M059J (cell line): ENCODE measurements around the gene SH3RF1. TPM values are rescaled to one million over a fixed set of nuclear protein-coding genes. Genes with fewer than 3 reads are reported as not detected.
"Not testable (repeated sequence)": the region's sequence is repeated elsewhere in the genome, so short reads cannot be mapped to it uniquely, and the experiment has no call there.

Source experiments
- DNase-seq: peaks from one replicate; pipeline ENCODE4 v3.0.0-alpha.2; 2012; ENCODE audit warnings: low read depth
- total RNA-seq: library from RNA; depleted of rRNA; stranded (reverse); fragments of >200 nt; shearing (Covaris generic); gene quantifications from 2 replicates; pipeline ENCODE4 v1.2.3, GENCODE V29; 2014

Gene SH3RF1
- total RNA-seq, 1 experiment from 2014 or later = 7.9 TPM

DNA sequence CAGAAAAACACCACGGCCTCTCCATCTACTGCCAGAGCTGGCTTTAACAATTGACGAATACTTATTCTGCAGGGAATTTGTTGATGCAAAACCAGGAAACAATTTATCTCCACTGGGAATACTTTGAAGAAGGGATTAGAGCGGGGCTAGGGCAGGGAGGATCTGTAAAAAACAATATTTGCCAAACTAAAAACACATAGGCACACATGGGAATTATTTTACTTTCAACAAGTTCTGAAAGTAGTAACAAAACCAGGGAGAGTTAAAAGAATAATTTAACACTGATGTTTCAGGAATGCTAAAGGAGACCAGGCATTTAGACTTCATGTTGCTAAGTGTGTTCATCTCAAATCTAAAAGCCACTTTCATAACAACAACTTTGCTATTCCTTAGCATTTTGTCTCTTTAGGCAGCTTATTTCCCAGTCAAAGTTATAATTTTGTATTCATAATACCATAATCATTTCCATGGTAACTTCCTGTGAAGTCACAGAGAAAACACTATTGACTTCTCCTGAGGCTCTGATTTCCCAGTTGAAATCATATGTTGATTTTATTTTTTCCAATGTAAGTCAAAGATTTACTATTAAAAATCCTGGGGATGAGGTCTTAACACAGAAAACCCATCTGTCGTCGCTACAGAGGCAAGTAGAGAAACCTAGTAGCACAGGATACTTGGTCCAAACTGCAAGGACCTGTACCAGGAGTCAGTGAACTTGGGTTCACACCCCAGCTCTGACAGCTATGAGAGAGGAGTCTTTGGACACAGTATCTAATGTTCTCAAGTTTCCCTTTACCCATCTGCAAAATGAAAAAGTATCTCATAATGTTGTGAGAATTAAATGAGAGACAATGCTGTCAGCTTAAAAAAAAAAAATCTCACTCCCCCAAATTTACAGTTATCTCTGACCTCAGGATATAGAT lies 69.3 kb downstream of the SH3RF1 start:
- DNase-seq = no peak

DNA sequence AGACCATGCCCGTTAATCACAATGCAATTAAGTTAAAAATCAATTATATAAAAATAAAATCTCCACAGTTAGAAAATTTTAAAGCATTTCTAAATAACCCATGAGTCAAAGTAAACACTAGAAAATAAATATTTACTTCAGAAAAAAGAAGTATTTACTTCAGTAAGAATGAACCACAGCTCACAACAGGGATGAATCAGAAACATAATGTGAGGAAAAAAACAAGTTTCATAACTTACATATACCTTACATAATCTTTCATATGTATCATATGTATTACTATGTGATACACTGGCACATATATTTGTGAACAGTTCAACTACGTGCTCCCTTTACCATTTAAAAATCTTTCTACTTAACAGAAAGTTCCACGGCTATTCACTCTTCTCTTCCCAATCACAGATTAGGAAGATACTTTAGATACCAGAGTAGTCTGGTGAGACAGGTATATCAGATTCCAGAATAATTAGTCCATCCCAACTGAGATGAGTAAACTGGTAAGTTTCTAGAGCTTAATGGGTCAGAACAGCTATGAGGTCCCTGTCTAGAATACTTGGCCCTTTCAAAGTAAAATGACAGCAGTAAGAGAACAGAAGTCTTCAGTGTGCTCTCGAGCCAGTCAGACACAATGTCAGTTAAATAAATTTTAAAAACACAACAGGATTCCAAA lies 70.3 kb downstream of the SH3RF1 start:
- no peak for DNase-seq

DNA sequence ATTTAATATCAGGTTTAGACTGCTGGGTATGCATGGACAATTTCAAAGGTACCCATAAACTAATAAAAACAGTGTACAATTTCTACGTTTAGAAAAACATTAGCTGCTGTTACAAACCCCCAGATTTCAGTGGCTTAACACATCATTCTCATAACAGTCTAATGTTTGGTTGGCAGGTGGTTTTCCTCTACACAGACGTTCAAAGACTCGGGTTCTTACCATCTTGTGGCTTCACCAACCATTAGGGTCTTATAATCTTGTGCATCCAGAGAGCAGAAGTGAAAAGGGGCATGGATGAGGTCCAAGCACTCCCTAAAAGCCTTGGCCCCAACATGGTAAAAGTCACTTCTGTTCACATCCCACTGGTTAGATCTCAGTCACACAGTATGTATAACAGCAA lies 71.6 kb downstream of the SH3RF1 start:
- no peak for DNase-seq

DNA sequence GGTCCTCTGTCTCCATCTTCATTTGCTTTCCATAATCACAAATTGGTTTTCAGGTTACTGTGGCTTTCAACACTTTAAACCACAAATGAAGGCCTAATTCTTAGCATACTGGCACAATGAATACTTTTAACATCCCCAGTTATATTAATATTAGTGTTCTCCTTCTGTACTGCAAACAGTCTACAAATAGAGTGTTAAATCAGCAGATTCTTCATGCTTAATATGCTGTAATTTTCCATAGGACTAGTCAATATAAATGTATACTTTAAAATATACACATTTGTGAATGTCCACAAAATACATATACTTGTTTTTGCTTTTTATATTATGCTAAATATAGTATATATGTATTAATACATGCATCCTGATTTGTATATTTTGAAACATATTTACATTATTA lies 72.6 kb downstream of the SH3RF1 start:
- no peak for DNase-seq

DNA sequence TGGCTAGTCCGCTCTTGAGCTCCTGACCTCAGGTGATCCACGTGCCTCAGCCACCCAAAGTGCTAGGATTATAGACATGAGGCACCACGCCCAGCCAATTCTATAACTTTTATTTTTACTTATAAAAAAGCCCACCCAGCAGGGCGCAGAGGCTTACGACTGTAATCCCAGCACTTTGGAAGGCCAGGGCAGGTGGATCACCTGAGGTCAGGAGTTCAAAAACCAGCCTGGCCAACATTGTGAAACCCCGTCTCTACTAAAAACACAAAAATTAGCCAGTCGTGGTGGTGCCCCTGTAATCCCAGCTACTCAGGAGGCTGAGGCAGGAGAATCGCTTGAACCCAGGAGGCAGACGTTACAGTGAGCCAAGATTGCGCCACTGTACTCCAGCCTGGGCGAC lies 73.5 kb downstream of the SH3RF1 start:
- not testable (repeated sequence) for DNase-seq

DNA sequence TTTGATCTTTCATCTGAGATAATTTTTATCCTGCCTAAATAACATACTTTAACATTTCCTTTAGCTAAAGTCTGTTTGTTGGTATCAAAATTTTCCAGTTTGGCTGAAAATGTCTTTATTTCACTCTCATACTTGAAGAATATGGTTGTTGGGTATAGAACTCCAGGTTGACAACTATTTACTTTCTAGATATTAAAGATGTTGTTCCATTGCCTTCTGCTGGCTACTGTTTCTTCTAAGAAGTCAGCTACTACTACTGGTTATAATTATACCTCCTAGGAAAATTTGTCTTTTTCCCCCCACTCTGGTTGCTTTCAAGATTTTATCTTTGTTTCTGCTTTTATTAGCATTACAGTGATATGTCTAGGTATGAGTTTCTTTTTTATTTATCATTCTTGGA lies 75.7 kb downstream of the SH3RF1 start:
- DNase-seq = no peak

DNA sequence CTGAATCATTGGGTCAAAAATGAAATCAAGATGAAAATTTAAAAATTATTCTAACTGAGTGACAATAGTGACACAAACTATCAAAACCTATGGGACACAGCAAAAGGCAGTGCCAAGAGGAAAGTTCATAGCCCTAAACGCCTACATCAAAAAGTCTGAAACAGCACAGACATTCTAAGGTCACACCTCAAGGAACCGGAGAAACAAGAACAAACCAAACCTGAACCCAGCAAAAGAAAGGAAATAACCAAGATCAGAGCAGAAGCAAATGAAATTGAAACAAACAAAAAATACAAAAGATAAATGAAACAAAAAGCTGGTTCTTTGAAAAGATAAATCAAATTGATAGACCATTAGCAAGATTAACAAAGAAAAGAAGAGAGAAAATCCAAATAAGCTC lies 80.8 kb downstream of the SH3RF1 start:
- not testable (repeated sequence) for DNase-seq

DNA sequence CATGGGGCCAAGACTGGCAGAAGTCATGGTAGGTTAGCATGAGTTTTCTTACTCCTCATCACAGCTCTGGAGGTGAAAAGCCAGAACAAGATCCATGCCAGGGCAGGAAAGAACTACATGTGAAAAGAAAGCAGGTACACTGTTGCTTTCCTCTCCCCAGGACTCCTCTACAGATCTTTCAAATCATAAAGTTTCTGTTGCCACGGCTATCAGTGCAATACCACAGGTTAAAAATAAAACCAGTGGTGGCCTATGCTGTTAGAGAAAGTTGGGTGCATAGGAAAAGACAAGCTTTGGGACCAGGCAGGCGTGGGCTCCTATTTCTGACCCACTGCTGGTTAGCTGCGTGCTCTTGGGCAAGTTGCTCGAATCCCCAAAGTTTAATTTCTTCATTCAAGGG lies 81.4 kb downstream of the SH3RF1 start:
- no peak for DNase-seq

DNA sequence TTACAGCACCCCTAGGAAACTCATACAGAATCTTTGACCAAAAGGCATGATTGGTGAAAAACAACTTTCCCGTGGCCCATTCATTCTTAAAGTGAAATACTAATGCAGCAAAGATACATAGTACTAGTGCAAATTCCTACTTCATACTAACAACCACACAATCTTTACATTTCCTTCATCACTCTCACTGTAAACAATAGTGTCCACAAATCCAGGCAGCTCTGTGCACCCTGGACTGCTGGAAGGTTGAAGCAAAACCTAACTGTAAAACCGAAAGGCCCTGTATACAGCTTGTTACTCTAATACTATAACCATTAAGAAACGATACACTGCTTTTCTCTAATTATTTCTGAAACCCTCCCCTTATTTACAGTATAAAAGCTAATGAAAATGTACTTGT lies 82.6 kb downstream of the SH3RF1 start:
- DNase-seq = no peak

DNA sequence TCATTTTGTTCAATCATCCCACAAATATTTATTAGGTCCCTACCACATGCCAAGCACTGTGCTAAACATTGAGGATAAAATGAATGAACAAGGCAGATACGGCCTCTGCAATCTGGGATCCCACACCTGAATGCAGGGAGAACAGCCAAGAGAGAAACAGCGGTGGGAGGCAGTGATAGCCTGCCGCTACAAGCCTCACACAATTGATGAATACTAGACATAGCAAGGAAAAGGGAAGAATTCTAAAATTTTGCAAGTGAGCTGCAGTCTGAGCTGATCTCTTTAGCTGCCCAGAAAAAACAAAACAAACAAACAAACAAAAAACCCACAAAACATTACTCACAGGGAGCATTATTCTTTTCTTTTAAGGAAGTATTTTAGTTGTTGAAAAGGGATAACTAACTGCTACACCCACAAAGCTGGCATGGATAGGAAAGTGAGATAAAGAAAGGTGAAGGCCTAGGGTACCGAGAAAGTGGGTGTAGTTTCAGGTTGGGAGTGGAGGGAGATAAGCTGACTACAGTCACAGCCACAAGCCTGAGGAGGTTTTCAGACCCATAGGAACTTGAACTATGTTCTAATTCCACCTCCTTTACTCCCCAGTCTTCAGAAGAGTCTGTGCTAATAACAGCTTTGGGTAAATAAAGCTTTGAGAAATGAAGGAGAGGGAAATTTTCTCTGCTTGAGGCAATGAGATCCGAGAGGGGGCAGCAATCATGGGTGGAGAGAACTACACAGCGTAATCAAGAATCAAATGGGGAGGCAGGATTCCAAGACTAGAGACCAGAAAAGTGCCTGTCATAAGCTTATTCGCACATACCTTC lies 85.4 kb downstream of the SH3RF1 start:
- no peak for DNase-seq

DNA sequence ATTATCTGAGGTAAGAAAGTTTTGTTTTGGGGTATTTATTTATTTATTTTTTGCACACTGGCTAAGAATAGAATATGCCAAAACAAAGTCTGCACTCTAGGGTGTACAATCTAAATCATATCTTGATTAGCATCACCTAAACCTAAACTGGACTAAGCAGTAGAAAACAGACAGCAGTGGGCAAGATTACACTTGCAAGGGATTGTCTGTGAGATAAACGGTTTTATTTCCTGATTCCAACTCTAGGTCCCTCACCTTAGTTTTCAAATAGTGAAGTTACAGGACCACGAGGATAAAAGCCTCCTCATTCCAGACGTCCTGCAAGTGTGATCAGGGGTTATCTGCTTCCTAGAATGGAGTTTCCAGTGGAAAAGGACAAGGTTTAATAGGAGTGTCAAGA lies 86.1 kb downstream of the SH3RF1 start:
- DNase-seq = no peak

DNA sequence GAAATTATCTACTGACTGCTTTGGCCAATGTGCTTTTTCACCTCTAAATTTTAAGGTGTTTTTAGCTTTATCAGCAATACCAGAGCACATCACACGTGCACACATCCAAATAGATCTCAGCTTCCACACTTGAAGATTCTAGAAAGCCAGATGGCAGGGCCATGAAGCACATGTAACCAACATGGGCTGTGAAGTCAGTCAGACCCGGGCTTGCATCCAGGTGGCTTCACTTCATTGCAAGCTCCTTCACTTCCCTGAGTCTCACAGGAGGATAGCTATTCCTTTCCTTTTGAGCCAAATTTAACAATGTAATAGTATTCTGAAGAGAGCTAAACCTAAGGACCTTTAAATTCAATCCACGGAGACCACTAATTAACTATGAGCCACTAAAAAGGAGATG lies 86.5 kb downstream of the SH3RF1 start:
- no peak for DNase-seq

DNA sequence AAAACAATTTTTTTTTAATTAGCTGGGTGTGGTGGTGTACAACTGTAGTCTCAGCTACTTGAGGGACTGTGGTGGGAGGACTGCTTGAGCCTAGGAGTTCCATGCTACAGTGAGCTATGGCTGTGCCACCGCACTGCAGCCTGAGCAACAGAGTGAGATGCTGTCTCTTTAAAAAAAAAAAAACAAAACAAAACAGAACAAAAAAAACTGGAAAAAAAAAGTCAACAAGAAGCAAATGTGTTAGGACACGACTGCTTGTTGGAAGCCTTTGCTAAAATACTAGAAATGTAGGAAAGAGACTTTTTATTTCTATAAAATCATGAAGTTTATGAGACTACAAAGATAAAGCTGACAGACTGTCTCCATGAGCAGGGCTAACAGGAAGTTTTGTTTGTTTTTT lies 87.2 kb downstream of the SH3RF1 start:
- no peak for DNase-seq

DNA sequence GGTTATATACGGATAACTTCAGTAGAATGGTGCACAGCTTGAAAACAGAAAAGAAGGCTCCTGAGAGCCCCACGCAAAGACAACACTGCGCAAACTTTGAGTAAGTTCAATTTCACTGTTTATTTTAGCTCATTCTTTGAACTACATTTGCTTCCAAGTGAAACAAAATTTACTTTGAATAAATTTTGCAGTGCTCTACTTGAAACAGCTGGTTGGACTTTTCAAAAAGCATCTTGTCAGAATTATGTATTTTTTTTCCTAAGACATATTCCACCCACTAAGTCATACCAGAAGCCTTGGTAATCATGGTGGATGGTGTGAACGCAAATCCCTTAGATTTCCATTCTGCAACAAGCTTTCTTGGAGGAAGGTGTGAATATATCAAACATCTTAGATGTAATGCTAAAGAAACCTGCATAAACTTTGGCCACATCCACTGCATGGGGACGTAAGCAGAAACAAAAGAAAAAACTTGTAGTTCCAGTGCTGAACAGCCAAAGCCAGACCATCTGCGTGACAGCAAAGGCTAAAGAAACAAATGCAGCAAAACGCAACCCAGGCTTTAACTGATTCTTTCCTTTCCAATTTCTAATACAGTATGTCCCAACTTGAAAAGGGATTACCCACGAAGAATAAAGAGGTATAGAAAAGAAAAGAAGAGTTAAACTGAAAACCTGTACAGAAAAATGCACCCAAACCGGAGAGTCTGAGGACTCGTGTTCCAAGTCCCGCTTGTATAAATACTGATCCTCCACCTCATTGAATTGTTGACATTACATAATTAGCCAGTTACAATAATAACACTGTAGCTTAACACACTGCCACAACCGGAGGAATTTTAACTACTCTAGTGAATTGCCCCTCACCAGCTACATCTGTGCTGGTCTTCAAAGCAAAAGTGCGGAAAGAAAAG lies 90.9 kb downstream of the SH3RF1 start:
- DNase-seq = no peak

DNA sequence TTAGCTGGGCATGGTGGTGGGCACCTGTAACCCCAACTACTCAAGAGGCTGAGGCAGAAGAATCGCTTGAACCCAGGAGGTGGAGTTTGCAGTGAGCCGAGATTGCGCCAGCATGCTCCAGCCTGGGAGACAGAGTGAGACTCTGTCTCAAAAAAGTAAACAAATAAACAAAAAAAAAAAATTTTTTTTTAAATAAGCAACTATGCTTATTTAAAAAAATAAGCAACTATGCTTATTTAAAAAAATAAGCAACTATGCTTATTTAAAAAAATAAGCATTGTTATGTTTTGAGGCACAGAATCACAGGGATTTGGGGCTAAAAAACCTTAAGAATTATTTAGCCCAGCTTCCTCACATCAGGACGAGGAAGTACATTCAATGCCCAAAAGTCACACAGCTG lies 92.7 kb downstream of the SH3RF1 start:
- DNase-seq = not testable (repeated sequence)

DNA sequence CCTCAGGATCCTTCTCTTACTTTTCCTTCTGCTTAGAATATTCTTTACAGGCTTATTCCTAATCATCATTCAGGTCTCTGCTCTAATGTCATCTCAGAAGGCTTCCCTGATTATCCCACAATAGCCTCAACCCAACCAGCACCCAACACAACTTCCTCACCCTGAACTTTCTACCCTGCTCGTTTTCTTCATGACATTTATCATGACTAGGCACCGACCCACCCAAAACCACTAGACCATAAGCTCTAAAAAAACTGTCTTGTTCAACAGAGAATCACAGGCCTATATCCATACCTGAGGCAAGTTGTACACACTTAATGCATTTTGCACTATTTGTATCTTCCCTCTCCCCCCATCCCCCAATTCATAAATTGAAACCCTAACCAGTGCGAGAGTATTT lies 95.3 kb downstream of the SH3RF1 start:
- DNase-seq = no peak

DNA sequence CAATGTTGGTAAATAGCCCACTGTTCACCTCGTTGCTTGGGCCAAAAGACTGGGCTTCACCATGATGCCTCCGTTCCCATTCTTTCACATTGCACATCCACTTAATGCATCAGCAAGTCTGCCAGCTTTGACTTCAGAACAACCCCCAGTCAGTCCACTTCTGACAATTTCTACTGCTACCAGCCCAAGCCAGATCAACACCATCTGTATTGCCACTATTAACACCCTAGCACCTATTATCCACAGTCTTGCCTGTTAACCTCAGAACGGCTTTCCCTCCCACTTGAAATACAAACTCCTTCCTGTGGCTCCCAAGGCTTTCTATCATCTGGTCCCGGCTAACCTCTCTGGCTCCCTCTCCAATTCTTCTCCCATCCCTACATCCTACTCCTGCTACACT lies 95.7 kb downstream of the SH3RF1 start:
- DNase-seq = no peak

DNA sequence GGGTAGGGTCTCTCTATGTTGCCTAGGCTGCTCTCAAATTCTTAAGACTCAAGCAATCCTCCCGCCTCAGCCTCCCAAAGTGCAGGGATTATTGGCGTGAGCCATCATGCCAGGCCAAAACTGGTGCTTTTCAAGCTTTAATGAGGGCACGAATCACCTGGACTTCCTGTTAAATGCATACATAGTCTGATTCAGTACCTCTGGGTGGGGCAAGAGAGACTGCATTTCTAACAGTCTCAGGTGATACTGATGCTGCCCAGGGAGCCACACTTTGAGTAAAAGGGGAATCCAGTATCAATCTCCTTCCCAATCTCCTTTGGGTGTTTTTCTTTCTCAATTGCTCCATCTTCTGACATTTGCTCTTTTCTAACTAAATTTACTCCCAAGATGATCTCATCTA lies 96.5 kb downstream of the SH3RF1 start:
- no peak for DNase-seq

DNA sequence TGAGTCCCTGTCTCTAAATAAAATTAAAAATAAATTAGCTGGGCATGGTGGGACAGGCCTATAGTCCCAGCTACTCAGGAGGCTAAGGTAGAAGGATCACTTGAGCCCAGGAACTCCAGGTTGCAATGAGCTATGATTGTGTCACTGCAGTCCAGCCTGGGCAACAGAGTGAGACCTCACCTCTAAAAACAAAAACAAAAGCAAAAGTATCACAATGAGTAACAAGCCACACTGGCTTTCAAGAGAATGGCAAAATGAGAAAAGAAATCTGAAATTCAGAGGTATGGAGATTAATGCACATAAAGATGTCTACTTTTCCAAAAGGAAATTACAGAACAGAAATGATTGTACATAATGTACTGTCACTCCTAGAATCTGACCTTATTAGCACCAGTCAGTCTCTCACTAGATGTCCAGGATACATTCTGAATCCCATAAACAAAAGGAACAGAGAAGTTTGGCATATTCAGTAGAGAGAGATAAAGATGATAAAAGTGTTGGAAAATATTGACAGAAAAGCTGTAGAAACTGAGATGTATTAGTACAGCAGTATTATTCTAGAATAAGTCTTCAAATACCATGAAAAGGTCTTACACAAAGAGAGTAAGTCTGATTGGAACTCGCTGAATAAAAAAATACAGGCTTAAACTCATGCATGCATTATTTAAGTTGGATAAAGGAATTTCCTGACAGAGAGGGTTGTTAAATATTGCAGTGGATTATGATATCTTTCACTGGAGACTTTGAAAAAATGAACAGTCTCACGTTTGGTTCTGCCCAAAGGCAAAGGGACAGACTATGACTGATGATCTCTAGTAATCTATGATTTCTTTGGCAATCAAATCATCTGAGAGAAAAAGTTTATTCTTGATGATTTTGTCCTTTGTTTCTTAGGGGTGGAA lies 102.5 kb downstream of the SH3RF1 start:
- no peak for DNase-seq
